GM10847 (cell line): Measurements from ENCODE around the gene HOXA3.

Source experiments
- POLR2A ChIP-seq: IDR thresholded peaks from 2 replicates; pipeline ENCODE4 v1.6.1; 2011; ENCODE audit not compliant: insufficient read length; ENCODE audit errors: extremely low read depth

Gene HOXA3

DNA sequence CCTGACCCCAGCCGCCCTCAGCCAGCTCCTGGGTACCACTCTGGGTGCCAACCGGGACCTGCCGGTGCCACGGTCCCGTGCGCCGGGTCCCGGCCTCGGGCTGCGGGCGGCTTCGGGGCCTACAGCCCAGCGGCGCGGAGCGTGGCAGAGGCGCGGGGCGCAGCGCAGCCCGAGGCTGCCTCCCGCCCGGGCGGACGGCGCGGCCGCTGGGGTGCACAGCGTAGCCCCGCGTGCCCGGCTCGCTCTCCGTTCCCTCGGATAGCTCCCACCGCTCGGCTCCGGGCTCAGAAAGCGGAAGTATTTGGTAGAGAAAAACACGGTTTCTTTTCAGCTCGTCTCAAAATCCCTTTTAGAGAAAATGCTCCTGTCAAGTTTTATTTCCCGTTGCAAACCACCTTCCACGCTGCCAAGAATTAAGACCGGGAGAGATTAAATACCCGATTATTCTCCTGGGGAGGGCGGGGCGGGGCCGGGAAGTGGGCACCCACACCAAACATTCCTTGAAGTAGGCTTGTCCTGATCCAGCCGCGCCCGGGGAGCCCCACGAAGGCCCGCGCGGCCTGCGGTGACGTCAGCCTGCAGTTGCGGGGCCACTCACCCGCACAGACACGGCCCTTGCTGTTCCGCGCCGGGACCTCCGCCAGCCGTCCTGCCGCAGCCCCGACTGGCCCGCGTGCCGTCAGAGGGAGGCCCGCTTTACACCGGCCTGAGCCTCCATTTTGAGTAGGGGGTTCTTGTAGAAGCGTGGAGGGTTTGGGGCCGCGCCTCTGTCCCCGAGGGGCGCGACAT is 40.4 kb upstream of the HOXA3 start:
- no peak for TF ChIP-seq POLR2A

DNA sequence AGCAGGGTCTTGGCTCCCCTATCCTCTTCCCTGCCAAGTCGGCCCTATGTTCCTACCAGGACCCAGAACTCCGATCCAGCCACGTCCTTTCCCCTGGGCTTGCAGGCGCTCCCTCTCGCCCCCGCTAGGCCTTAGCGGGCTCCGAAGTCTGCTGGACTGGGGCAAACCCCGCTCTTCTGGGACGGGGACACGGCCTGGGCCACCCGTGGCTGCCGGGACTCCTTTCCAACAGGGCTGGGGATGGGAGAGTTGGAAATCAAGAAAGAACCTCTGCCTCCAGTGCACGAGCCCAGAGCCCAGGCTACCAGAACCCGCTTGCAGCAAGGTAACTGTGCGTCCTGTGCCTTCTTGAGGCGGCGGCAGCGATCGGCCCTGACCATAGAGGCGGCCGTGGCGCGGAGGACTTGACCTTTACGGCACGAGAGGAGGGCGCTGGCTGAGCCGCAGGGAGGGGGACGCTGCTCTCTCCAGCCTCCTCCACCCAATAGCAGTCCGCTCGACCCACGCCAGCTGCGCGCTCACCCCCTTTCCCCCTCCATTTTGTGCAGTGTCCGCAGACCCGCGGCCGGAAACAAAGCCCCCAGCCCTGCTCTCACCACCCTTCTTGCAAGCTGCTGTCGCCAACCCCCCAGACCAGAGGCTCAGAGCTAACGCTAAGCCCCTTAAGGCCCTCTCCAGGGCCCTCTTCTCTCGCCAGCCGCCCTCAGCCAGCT is 39.6 kb upstream of the HOXA3 start:
- TF ChIP-seq POLR2A = no peak

DNA sequence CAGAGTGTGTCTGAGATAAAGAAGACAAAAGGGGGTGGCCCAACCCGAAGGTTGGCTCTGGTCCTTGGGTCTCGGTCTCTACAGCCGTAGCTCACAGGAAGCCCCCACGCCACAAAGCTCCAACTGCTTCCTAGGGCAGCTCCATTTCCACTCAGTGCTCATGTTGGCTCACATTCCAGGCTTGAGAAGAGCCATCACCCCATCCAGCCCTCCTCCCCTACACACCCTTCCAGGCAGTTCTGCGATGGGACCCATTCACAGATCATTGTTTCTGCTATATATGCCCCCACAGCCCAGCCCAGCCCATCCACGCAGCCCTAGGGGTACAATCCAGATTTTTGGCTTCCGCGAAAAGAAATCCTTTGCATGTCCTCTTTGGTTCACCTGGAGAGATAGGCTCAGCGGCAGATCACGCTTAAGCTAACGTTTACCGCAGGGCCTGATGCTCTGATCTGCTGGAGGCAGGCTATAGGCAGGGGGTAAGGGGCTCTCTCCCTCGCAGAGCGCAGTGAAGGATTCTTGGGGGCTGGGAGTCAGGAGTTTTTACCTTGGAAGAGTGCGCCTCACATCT is 38.9 kb upstream of the HOXA3 start:
- no peak for TF ChIP-seq POLR2A

DNA sequence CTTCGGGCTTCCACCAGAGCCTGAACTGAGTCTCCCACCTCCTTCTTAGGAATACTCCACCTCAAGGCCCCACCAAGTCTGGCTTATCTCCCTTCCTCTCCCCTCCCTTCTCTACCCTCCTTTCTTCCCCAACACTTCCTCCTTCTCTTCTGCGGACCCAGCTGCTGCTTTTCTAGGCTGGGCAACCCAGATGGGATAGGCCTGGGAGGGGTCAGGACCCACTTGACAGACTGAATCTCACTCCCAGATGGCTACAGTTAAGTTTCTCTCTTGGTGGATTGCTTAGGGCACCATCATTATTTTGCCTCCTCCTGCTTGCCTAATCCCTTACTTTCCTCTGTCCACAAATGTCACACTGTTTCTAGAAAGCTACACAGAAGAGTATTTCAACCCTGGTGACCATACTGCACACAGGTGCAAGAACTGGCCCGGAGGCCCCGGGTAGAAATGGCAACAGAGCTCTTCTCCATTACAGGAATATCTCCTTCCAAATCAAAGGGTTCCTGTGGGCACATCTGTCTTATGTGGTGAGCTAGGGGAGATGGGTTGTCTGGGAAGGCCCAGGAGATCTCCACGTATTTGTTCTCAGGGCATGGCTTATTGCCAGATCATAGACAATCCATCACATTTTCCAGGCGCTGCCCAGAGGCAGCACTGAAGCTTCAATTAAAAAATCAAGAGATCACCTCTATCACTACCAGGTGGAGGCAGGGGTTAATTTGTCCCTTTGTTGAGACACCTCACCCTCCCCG is 37.8 kb upstream of the HOXA3 start:
- no peak for TF ChIP-seq POLR2A

DNA sequence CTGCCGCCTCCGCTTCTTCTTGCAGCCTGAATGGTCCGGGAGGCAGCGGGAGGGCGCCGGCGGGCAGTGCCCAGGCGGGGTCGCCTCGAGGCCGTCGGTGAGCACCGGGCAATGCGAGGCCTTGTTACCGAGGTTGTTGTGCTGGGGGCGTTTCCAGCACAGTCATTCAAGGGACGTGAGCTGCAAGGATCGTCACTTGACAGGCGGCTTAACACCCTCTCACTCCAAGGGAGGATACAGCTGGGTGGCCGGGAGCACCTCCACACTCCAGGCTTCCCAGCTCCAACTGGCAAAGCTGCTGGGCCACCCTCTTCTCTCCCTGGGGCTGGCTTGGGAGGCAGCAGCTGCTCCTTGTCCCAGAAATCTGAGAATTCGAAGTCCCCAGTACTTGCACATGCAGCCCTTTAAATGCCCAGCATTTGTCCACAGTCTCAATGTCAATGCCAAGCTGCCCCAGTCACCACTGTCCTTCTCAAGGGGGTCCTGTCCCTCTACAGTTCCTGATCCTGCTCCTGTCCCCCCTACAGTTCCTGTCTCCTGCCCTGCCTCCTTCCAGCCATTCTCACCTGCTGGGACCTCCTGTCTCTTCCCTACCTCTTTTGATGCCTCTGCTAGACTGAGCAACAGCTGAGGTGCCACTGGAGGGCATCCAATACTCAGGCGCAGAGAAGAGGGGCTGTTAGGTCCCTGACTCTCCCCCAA is 37.1 kb upstream of the HOXA3 start:
- no peak for TF ChIP-seq POLR2A

DNA sequence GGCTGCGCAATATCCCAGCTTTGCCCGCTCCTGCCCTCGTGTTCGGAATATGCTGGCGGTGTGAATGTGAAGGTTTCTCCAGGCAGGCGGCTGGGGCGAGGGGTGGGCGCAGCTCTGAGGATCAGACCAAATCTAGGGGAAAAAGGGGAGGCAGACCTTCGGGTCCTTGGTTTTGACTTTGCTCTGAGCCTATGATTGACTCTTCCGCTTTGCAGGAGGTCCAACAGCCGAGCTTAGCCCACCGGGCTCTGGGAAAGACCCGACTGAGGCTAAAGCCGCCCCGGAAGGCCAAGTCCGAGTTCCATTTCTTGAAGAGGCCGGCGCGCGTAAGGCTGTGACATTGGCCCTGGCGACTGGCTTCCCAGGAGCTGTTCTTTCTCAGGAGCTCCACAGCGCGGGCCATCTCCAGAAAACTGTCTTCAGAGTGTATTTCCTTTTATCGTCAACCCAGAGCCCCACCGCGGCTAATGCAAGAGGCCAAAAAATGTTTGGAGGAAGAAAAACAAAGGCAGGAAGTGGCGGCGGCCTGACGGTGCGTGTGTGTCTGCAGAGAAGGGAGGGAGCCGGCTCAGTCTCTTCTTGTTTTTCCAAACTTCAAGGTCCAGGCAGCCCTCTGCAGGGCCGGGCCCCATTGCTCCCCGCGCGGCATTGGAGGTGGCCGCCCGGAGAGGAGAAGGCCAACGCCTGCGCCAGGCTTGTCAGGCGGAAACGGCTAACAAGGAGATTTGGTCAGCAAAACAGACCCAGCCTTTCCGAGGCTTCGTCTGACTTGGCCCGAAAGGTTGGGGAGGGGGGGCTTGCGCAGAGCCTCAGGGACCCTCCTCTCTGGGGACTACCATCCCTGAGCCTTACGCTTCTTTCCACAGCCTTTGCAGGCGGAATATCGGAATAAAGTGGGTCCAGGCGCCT is 36.3 kb upstream of the HOXA3 start:
- no peak for TF ChIP-seq POLR2A

DNA sequence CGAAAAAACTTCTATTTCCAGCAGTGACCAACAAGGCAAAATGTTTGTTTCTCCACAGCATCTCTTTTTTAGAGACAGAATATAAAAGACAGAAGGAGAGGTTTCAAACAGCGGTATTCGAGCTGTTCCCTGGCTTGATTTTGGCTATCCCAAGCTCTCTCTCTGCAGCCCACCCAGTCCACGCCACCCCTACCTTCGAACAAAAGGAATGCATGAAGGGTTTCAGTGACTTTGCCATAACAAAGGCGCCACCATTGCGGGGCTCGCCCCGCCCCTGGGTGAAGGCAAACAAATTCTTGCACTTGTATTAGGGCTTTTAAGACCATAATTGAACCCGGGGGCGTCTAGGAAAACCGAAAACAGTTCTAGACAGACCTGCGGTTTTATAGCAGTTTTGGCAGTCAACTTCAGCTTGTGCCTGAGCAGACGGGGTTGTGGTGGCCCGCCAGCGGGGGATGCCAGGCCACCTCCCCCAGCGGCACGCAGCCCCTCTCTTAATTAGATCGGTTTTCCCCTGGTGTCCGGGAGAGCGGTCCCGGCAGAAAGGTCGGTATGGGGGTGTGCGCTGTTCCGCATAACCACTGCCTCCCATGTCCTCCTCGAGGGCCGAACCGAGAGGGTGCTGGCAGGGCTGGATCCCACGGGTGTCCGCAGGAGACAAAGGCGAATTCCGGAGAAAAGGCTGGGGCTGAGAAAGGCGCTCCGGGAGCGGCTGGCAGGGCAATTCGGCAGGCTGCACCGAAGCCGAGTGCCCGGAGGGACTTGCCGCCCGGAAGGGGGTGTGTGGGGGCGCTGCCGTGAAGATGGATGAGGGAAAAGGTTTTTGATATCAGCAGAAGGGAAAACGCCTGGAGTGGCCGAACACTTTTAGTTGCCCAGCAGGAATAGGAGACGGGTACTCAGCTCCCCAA is 35.3 kb upstream of the HOXA3 start:
- TF ChIP-seq POLR2A = no peak

DNA sequence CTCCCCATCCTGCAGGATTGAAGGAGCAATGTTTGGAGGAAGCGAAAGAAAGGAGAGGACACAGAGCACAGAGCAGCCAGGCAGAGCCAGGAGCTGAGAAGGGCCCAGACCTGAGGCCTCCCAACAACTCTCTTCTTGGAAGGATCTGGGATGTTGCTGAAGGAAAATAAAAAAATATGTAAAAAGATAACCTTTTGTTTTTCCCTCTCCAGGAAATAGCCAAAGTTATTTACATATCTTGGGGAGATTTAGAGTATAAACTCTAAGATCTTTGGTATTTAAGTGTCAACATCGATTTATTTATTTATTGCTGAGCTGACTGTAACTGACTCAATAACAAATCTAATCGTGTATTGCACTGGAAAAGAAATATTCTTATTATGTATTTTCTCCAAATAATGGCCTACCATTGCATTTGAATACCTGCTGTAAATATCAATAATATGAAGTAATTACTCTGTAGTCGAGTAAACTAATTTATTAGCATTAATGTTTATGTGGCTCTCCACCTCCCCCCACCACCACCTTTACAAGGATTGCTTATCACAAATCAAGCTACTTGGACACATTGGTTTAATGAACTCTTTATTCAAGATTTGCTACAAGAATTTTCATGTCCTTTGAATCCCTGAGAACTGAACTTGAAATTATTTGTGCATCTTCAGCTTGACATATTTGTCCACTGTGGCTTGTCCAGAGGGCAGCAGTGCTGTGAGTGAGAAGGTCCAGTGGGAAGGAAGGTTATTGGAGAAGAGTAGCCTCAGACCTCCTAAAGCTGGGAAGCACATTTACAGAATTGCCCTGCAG is 34.5 kb upstream of the HOXA3 start:
- no peak for TF ChIP-seq POLR2A

DNA sequence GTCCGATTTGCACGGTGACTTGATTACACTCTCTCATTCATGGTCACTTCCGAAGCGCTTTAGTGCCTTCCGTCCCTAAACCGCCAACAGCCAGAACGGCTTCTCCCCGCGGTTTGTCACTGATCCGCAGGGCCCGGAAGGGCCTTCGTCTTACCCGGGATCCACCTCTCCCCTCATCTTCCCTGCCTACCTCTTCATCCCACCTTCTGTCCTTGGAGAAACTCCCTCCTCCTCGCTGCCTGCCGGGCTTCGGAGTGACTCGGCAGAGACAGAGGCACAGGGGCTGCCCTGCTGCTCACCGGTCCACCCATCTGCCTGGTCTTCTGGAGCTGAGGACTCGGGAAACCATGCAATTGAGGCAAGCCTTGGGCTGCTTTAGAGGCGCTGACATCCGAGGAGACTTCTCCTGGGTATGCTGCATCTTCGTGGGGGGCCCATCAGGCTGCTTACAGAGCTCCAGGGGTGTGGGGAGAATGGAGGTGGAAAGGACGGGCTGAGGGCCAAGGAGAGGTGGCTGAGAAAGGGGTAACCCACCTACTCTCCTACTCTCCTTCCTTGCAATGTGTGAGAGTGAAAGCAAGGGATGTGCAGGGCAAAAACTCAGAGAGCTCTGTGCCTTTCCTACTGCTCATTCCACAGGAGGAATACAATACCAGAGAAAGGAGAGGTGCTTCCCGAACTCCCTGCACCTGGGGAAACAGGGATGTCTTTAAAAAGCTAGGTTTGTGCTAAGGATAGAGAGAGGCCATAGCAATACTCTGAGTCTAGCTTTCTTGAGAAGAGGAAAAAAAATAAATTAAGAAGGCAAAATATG is 33.7 kb upstream of the HOXA3 start:
- TF ChIP-seq POLR2A = no peak

DNA sequence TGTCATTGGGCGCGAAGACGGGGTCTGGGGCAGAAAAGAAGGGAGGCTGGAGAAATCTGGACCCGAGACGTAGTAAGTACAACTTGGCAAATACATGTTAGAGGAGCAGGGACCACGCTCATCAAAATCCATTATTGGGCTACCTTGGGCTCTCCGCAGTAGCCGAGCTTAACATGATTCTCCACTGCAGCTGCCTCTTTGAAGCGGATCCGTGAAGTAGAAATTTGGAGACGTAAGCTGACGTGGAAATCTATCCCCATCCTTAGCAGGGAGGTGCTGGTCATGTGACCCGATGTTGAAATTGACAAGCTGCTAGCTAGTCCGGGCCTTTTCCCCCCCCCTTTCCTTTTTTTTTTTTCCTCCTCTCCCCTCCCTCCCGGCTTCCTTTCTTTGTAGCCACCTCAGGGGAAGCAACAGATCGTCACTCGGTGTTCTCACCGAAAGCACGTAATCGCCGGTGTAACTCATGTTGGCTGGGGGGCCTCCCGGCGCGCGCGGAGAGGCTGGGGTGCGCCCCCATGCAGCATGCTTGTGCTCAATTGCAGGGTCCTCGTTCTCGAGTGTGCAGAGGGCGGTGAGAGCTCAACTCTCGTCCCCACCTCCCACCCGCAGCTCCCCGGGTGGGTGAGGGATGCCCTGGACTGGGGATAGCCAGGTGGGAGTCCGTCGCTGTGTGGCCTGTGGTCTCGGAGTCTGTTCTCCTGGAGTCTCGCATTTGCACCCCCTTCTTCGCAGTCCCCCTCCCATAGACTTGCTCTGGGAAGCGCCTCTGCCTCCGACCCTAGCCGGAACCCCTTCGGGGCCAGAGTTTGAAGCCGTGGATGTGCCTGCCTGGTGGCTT is 32.9 kb upstream of the HOXA3 start, which contains the start of gene HOXA11:
Gene HOXA11 (minus strand): TSS at position 220 of the 841 bp plus-strand sequence. CDS start 88 bp downstream, at position 132.
- TF ChIP-seq POLR2A = no peak
